Measurements from ENCODE around the gene TIGD2. TPM values are rescaled to one million over a fixed set of nuclear protein-coding genes. Genes with fewer than 3 reads are reported as not detected.

Gene TIGD2
- total RNA-seq, 1 donor from 2014 or later, result 8.8 TPM

GRCh38 chr4:89109841-89110540, 1.3 kb upstream of the TIGD2 start:
- Mint-ChIP-seq H3K36me3 (ENCODE audit: low read depth, unreplicated experiment) (peaks cover 17% of the 10 kb centered on the region), H3K4me3 (ENCODE audit: unreplicated experiment) (peak overlapping the region; percentile 95), H3K27ac (ENCODE audit: unreplicated experiment) (peak overlapping the region; percentile 91), H3K9me3 (ENCODE audit: unreplicated experiment) (no peaks in the 10 kb centered on the region), H3K27me3 (ENCODE audit: unreplicated experiment) (peaks cover 12% of the 10 kb centered on the region), H3K4me1 (ENCODE audit: unreplicated experiment) (peaks cover 25% of the 10 kb centered on the region)
- peak; percentile 18 for DNase-seq (ENCODE audit: low spot score)
- no peak for TF ChIP-seq CTCF (IDR thresholded peaks at IDR 0.05; ENCODE audit: unreplicated experiment)

GRCh38 chr4:89110541-89110985, 770 bp upstream of the TIGD2 start:
- Mint-ChIP-seq H3K27me3 (ENCODE audit: unreplicated experiment) (peaks cover 12% of the 10 kb centered on the region), H3K36me3 (ENCODE audit: low read depth, unreplicated experiment) (peaks cover 17% of the 10 kb centered on the region), H3K4me3 (ENCODE audit: unreplicated experiment) (peak overlapping the region; percentile 95), H3K27ac (ENCODE audit: unreplicated experiment) (peak overlapping the region; percentile 91), H3K9me3 (ENCODE audit: unreplicated experiment) (no peaks in the 10 kb centered on the region), H3K4me1 (ENCODE audit: unreplicated experiment) (peaks cover 25% of the 10 kb centered on the region)
- no peak for DNase-seq (ENCODE audit: low spot score)
- TF ChIP-seq CTCF (IDR thresholded peaks at IDR 0.05; ENCODE audit: unreplicated experiment), result no peak

- Mint-ChIP-seq H3K9me3 (ENCODE audit: unreplicated experiment) (no peaks in the 10 kb centered on the region), H3K36me3 (ENCODE audit: low read depth, unreplicated experiment) (peaks cover 17% of the 10 kb centered on the region), H3K27me3 (ENCODE audit: unreplicated experiment) (peaks cover 12% of the 10 kb centered on the region), H3K4me3 (ENCODE audit: unreplicated experiment) (peak overlapping the region; percentile 93), H3K27ac (ENCODE audit: unreplicated experiment) (peak overlapping the region; percentile 84), H3K4me1 (ENCODE audit: unreplicated experiment) (peaks cover 25% of the 10 kb centered on the region)
- no peak for TF ChIP-seq CTCF (IDR thresholded peaks at IDR 0.05; ENCODE audit: unreplicated experiment)
- DNase-seq (ENCODE audit: low spot score), result peak; percentile 9
Observed at GRCh38 chr4:89111833-89112563, 665 bp downstream of the TIGD2 start.

- H3K27me3 Mint-ChIP-seq (ENCODE audit: unreplicated experiment), result peaks cover 12% of the 10 kb centered on the region
- no peaks in the 10 kb centered on the region for H3K9me3 Mint-ChIP-seq (ENCODE audit: unreplicated experiment)
- TF ChIP-seq CTCF (IDR thresholded peaks at IDR 0.05; ENCODE audit: unreplicated experiment), result no peak
Observed at GRCh38 chr4:89113415-89113814, 2.1 kb downstream of the TIGD2 start.

GRCh38 chr4:89114100-89114499, 2.8 kb downstream of the TIGD2 start:
- no peak for TF ChIP-seq CTCF (IDR thresholded peaks at IDR 0.05; ENCODE audit: unreplicated experiment)
- no peak for DNase-seq (ENCODE audit: low spot score)
- peaks cover 10% of the 10 kb centered on the region for H3K36me3 Mint-ChIP-seq (ENCODE audit: low read depth, unreplicated experiment)
- H3K27ac Mint-ChIP-seq (ENCODE audit: unreplicated experiment), result no peak overlapping the region
- no peak overlapping the region for H3K4me3 Mint-ChIP-seq (ENCODE audit: unreplicated experiment)
- H3K9me3 Mint-ChIP-seq (ENCODE audit: unreplicated experiment), result no peaks in the 10 kb centered on the region
- peaks cover 12% of the 10 kb centered on the region for H3K27me3 Mint-ChIP-seq (ENCODE audit: unreplicated experiment)
- H3K4me1 Mint-ChIP-seq (ENCODE audit: unreplicated experiment), result peaks cover 25% of the 10 kb centered on the region

More at GRCh38 chr4:89113415-89113814, 2.1 kb downstream of the TIGD2 start:
- peaks cover 10% of the 10 kb centered on the region for H3K36me3 Mint-ChIP-seq (ENCODE audit: low read depth, unreplicated experiment)
- no peak for DNase-seq (ENCODE audit: low spot score)
- H3K27ac Mint-ChIP-seq (ENCODE audit: unreplicated experiment), result no peak overlapping the region
- H3K4me3 Mint-ChIP-seq (ENCODE audit: unreplicated experiment), result no peak overlapping the region
- H3K4me1 Mint-ChIP-seq (ENCODE audit: unreplicated experiment), result peaks cover 25% of the 10 kb centered on the region

All from endothelial cell (in vitro differentiated cells).